A673 (cell line): ENCODE measurements around the gene FGFBP2. TPM values are rescaled to one million over a fixed set of nuclear protein-coding genes. Genes with fewer than 3 reads are reported as not detected.

ENCODE experiments used
- BruUV-seq: library from RNA; stranded (reverse); fragments of 400-500 nt; replicated peaks from 2 replicates; lab custom pipeline; 2021; lab: Mats Ljungman, UMichigan
- CTCF ChIA-PET: fragments of 300-600 bp; sonication (Branson Sonifier 250); formaldehyde crosslinking; loops from one replicate; lab custom pipeline; 2022; ENCODE audit warnings: antibody characterized with exemption; lab: Charles Lee
- POLR2A ChIA-PET: fragments of 300-600 bp; sonication (Branson Sonifier 250); formaldehyde crosslinking; loops from one replicate; lab custom pipeline; 2022; ENCODE audit warnings: antibody characterized with exemption; ENCODE audit not compliant: low non-redundant PET; lab: Charles Lee
- DNase-seq: peaks from one replicate; pipeline ENCODE4 v3.0.0-alpha.2; 2015; ENCODE audit warnings: low spot score
- H3K27ac ChIP-seq: fragments of 200-600 bp; sonication (generic); 2 replicates; pipeline ENCODE4 v1.5.1; 2016; ENCODE audit warnings: mixed run types, low read depth, mild to moderate bottlenecking, mixed read lengths, antibody characterized with exemption, low read length; ENCODE audit not compliant: poor library complexity, severe bottlenecking
- H3K27me3 ChIP-seq: fragments of 200-600 bp; sonication (generic); replicated peaks from 2 replicates; pipeline ENCODE4 v1.6.1; 2017; ENCODE audit warnings: mixed run types, low read depth, mild to moderate bottlenecking, mixed read lengths, antibody characterized with exemption, low read length; ENCODE audit not compliant: insufficient read depth, poor library complexity
- H3K36me3 ChIP-seq: fragments of 200-600 bp; sonication (generic); 2 replicates; pipeline ENCODE4 v1.6.1; 2016; ENCODE audit warnings: mixed run types, mild to moderate bottlenecking, mixed read lengths, antibody characterized with exemption, low read length; ENCODE audit not compliant: insufficient read depth, poor library complexity, severe bottlenecking
- H3K4me1 ChIP-seq: fragments of 200-600 bp; sonication (generic); 2 replicates; pipeline ENCODE4 v1.6.1; 2017; ENCODE audit warnings: mixed run types, mild to moderate bottlenecking, mixed read lengths, antibody characterized with exemption, low read length; ENCODE audit not compliant: insufficient read depth, poor library complexity, severe bottlenecking
- H3K4me3 ChIP-seq: fragments of 200-600 bp; sonication (generic); 2 replicates; pipeline ENCODE4 v1.5.1; 2016; ENCODE audit warnings: low read depth, mixed run types, mild to moderate bottlenecking, mixed read lengths, low read length; ENCODE audit not compliant: poor library complexity, severe bottlenecking
- H3K9me3 ChIP-seq: fragments of 200-600 bp; sonication (generic); 2 replicates; pipeline ENCODE4 v1.6.1; 2016; ENCODE audit warnings: mixed run types, low read depth, mild to moderate bottlenecking, mixed read lengths, antibody characterized with exemption, low read length; ENCODE audit not compliant: poor library complexity, severe bottlenecking
- CTCF ChIP-seq: fragments of 300-800, 200-600 bp; sonication (generic); conservative IDR thresholded peaks from 2 replicates; pipeline ENCODE4 v1.5.1; 2017; ENCODE audit warnings: low read depth, mild to moderate bottlenecking, antibody characterized with exemption, low read length, moderate library complexity, mixed read lengths
- EZH2 ChIP-seq: fragments of 200-600 bp; sonication (generic); IDR thresholded peaks from 2 replicates; pipeline ENCODE4 v1.6.1; 2017; ENCODE audit warnings: borderline replicate concordance, low read depth, mild to moderate bottlenecking, mixed read lengths, antibody characterized with exemption, low read length; ENCODE audit not compliant: poor library complexity, severe bottlenecking
- intact Hi-C: fragments of 100-400 bp; cut with micrococcal nuclease; formaldehyde crosslinking; loops from one replicate; pipeline ENCODE4 v1.10.0; 2022; ENCODE audit not compliant: unreplicated experiment
- total RNA-seq: library from RNA; stranded (reverse); gene quantifications from 2 replicates; pipeline ENCODE4 v1.2.3, GENCODE V29; 2021

Gene FGFBP2
- total RNA-seq, 1 experiment from 2014 or later: not detected

- Histone ChIP-seq H3K9me3 (no peaks in the 10 kb centered on the region), H3K27me3 (no peaks in the 10 kb centered on the region), H3K4me3 (no peak overlapping the region), H3K4me1 (no peaks in the 10 kb centered on the region), H3K36me3 (no peaks in the 10 kb centered on the region), H3K27ac (no peak overlapping the region)
- CTCF ChIA-PET: no interaction called here
- no peak for TF ChIP-seq CTCF
- no peak for TF ChIP-seq EZH2
- POLR2A ChIA-PET: no interaction called here
- intact Hi-C loops: no loop called here
- no peak for DNase-seq
- BruUV-seq: no TSS peak
Observed at GRCh38 chr4:15945516-15945915, 17.5 kb downstream of the FGFBP2 start.

GRCh38 chr4:15944895-15945294, 18.1 kb downstream of the FGFBP2 start:
- no peaks in the 10 kb centered on the region for H3K36me3 ChIP-seq
- no peak for DNase-seq
- ChIA-PET CTCF (no interaction called here), POLR2A (no interaction called here)
- no peak overlapping the region for H3K27ac ChIP-seq
- no TSS peak for BruUV-seq
- intact Hi-C loops: no loop called here
- no peaks in the 10 kb centered on the region for H3K4me1 ChIP-seq
- H3K27me3 ChIP-seq: no peaks in the 10 kb centered on the region
- H3K4me3 ChIP-seq: no peak overlapping the region
- TF ChIP-seq CTCF: no peak
- TF ChIP-seq EZH2: no peak
- H3K9me3 ChIP-seq: no peaks in the 10 kb centered on the region

GRCh38 chr4:15942283-15942682, 20.7 kb downstream of the FGFBP2 start:
- POLR2A ChIA-PET: no interaction called here
- H3K4me3 ChIP-seq: no peak overlapping the region
- intact Hi-C loops: no loop called here
- TF ChIP-seq CTCF (no peak), EZH2 (no peak)
- H3K4me1 ChIP-seq: no peaks in the 10 kb centered on the region
- H3K36me3 ChIP-seq: no peaks in the 10 kb centered on the region
- H3K27ac ChIP-seq: no peak overlapping the region
- no peak for DNase-seq
- CTCF ChIA-PET: no interaction called here
- BruUV-seq: no TSS peak
- H3K27me3 ChIP-seq: no peaks in the 10 kb centered on the region
- H3K9me3 ChIP-seq: no peaks in the 10 kb centered on the region
